GM12874 (cell line): Measurements from ENCODE around the gene TMPRSS3.

Experiments
- TF ChIP-seq, protein P1 (sequence below): IDR thresholded peaks from 2 replicates; pipeline ENCODE4 v1.5.1; 2011; ENCODE audit warnings: low read depth, mild to moderate bottlenecking, control low read depth, low read length, moderate library complexity; ENCODE audit not compliant: insufficient read depth

TMPRSS3 gene

DNA sequence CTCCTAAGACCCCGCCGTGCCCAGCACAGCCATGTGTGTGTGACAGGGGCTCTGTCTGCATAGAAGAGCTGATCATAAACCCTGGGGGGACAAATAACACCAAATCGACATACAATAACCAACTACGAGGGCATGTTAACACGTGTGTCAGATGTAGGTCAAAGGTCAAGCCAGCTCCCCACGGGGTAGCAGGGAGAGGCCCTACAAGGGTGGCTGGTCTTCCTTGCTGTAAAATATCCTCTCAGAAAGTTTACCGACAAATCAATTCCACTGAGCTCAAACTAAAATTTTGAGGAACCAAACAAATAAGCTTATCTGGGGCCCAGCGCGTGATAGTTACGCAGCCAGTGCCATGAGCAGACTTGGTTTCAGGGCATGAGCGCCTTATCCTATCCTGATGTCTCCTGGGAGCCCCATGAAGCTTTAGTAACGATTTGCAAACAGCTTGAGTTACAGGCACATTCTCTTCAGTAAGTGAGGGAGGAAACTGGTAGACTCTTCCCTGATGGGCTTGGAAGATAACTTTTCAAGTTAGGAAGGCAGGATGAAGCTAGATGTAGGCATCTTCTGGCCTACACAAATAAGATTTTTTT lies 2.7 kb upstream of the TMPRSS3 start:
- TF ChIP-seq, protein P1, sequence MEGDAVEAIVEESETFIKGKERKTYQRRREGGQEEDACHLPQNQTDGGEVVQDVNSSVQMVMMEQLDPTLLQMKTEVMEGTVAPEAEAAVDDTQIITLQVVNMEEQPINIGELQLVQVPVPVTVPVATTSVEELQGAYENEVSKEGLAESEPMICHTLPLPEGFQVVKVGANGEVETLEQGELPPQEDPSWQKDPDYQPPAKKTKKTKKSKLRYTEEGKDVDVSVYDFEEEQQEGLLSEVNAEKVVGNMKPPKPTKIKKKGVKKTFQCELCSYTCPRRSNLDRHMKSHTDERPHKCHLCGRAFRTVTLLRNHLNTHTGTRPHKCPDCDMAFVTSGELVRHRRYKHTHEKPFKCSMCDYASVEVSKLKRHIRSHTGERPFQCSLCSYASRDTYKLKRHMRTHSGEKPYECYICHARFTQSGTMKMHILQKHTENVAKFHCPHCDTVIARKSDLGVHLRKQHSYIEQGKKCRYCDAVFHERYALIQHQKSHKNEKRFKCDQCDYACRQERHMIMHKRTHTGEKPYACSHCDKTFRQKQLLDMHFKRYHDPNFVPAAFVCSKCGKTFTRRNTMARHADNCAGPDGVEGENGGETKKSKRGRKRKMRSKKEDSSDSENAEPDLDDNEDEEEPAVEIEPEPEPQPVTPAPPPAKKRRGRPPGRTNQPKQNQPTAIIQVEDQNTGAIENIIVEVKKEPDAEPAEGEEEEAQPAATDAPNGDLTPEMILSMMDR, result no peak

DNA sequence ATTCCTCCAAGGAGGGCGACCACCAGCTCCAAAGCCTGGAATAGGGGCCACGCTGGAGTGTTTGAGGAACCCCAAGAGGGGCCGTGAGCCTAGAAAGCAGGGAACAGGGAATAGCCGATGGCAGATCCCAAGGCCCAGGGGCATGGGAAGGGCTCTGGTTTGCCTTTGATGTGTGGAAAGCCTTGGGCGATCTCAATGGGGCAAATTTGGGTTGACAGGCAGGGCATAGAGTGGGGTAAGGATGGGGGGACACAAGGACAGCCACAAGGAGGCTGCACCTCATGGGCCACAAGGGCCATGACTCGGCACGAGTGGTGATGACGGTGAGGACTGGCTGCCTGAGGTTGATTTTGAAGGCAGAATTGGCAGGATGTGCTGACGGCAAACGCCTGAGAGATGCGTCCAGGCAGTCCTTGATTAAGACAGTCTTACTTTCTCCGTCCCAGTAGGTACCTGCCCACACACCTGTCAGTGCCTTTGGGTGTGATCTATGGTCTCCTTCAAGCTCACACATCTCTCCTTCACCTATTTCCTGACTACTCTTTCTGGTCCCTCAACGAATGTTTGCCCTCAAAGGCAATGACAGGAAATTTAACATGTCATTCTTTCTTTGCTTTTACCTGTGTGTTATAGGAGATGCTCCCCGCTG lies 2.0 kb upstream of the TMPRSS3 start:
- TF ChIP-seq, protein P1, result no peak

DNA sequence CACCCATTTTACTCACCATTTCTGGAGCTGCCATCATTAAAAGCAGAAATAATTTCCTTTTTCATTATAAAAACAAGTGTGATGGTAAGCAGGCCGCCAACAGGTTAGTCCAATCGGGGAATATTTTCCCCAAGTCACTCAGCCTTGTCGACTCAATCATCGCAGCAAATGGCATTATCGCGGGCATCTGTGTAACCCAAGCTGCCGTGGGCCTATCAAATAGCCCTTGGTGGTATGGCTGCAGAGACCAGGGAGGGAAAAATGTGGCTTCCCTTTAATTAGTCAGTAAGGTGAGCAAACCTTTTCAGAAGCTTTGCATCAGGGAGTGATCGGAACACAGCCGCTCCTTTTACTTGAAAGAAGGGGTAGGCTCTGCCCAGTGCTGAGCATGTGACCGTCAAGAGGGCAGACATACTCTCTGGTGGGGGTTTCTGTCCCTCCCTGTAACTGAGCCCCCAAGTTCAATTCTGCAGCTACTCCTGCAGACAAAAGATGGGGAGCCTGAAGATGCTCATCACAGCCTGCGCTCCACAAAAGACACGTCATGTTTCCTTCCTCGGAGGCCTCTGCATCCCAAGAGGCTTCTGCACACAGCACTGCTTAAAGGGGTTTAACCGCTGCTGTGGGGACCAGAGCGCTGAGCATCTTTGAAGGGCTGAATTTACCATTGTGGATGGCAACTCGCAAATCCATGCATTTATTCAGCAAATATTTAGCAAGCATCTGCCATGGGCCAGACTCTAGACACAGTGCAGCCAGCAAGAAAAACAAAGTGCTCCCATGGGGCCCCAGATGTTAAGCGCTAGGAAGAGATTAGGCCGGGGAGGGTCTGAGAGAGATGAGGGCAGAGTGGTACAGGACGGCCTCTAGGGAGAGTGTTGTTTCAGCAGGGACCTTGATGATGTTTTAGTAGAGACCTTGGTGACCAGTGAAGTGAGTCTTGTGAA lies 1.2 kb upstream of the TMPRSS3 start:
- TF ChIP-seq, protein P1, result no peak

DNA sequence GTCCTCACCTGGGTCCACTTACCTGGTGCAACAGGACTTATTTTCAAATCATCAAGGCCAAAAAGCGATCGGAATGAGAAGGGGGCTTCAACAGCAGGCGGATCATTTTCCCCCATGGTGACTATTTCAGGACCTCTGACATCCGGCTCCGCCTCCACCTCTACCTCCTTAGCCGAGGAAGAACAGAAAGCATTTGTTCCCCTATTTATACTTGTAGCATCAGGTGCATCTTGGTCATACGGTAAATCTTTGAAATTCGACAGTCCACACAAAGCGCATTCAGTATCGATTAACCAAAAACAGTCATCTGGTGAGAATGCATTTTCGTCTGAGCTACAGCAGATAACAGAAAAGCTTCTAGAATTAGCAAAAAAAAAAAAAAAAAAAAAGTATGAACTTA lies 550 bp downstream of the TMPRSS3 start:
- TF ChIP-seq, protein P1, result no peak

DNA sequence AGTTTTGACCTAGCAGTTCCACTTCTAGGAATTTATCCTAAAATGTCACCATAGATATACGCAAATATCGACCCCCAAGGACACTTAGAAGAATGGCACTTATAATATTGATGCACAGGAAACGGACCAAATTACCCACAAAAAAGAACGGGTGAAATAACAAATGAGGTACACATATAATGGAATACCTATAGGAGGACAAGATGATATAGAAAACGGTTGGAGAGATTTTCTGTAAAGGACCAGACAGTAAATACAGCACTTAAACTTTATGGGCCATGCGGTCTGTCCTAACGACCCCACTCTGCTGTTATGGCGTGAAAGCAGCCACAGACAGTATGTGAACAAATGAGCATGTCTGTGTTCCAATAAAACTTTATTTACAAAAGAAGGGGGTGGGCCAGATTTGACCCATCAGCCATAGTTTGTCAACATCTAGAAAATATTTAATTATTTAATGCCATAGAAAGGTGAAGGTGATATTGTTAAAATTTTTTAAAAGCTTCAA lies 2.4 kb downstream of the TMPRSS3 start:
- TF ChIP-seq, protein P1, result no peak

DNA sequence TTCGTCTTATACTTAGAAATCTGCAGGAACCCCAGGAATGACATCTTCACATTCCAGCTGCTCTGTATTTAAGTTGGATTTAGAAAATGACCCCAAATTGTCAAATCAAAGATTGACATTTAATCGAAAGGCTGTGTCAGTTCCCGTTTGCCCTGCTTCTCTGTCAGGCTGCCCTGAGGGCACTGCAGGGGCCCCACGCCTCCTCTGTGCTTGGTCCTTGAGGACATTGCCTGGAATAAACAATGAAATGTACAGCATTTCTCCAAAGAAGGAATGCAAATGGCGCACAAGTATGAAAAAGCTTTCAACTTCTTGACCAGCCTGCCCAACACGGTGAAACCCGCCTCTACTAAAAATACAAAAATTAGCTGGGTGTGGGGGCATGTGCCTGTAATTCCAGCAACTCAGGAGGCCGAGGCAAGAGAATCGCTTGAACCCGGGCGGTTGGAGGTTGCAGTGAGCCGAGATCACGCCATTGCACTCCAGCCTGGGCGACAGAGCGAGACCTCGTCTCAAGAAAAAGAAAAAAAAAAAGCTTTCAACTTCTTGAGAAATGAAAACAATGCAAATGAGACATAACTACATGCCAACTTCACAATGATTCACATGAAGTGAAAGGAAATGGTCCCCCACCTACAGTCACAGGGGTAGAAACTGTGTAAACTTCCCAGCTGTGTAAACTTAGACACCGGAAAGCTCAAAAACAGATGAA lies 3.0 kb downstream of the TMPRSS3 start:
- TF ChIP-seq, protein P1, result no peak
